ENCODE data around the gene KCNJ4.

The KCNJ4 gene

GRCh38 chr22:38464992-38465672 is 10.1 kb upstream of the KCNJ4 start:
- H3K4me3 ChIP-seq (ENCODE audit: insufficient read depth in 1 of 2, low read depth in 1 of 2, low read length in 2 of 2) = no peak overlapping the region
- H3K79me1 ChIP-seq (replicated peaks; ENCODE audit: low read length, poor library complexity, severe bottlenecking) = peaks cover 14% of the 10 kb centered on the region
- no peak overlapping the region for H3K23ac ChIP-seq (ENCODE audit: low read length in 2 of 2)
- no peak overlapping the region for H3K18ac ChIP-seq (ENCODE audit: low read depth in 1 of 2, low read length in 2 of 2)
- H3K27ac ChIP-seq (ENCODE audit: low read length, poor library complexity, severe bottlenecking) = no peak overlapping the region
- no peak overlapping the region for H2BK15ac ChIP-seq (ENCODE audit: low read depth, poor library complexity, severe bottlenecking)
- no peak overlapping the region for H2BK5ac ChIP-seq (ENCODE audit: low read depth, low read length, poor library complexity, severe bottlenecking)
- no peak overlapping the region for H4K91ac ChIP-seq (ENCODE audit: low read length)
- no peak overlapping the region for H3K4ac ChIP-seq (ENCODE audit: low read depth in 1 of 2, low read length in 2 of 2)
- H3K27me3 ChIP-seq (ENCODE audit: control insufficient read depth in 1 of 2, insufficient read depth in 1 of 2, low read length in 2 of 2) = peaks cover 12 to 41% of the 10 kb centered on the region in 2 experiments
- peaks cover 34% of the 10 kb centered on the region for H3K4me1 ChIP-seq (ENCODE audit: control insufficient read depth, insufficient read depth, low read depth, low read length)
- no peak overlapping the region for H2AK5ac ChIP-seq (ENCODE audit: low read length, severe bottlenecking)
- H3K9me3 ChIP-seq (ENCODE audit: control insufficient read depth, low read length) = no peaks in the 10 kb centered on the region
- H3K4me2 ChIP-seq (ENCODE audit: low read length, poor library complexity, severe bottlenecking) = no peak overlapping the region
- no peak for DNase-seq
- H3K9ac ChIP-seq (ENCODE audit: low read length) = no peak overlapping the region
- H3K36me3 ChIP-seq (ENCODE audit: control insufficient read depth in 1 of 2, insufficient read depth in 2 of 2, low read depth in 1 of 2, low read length in 2 of 2) = peaks cover 0 to 1% of the 10 kb centered on the region in 2 experiments
- no peak overlapping the region for H3K14ac ChIP-seq (ENCODE audit: low read length in 2 of 2)
- H4K8ac ChIP-seq (ENCODE audit: low read length) = no peak overlapping the region
- WGBS = 90% methylated on average over 7 of the region's 10 CpGs
- H2BK12ac ChIP-seq (ENCODE audit: low read length in 2 of 2) = no peak overlapping the region
- no peak overlapping the region for H2AFZ ChIP-seq (ENCODE audit: low read depth, low read length)
- no peak overlapping the region for H2BK120ac ChIP-seq (ENCODE audit: low read depth, low read length)

GRCh38 chr22:38462960-38463784 is 8.2 kb upstream of the KCNJ4 start:
- Histone ChIP-seq H3K23ac (ENCODE audit: low read length in 2 of 2) (no peak overlapping the region), H3K4me1 (ENCODE audit: control insufficient read depth, insufficient read depth, low read depth, low read length) (peaks cover 26% of the 10 kb centered on the region), H3K18ac (ENCODE audit: low read depth in 1 of 2, low read length in 2 of 2) (peak overlapping the region in 1 of 2 experiments; percentile 27), H3K79me1 (replicated peaks; ENCODE audit: low read length, poor library complexity, severe bottlenecking) (peaks cover 2% of the 10 kb centered on the region), H2BK5ac (ENCODE audit: low read depth, low read length, poor library complexity, severe bottlenecking) (no peak overlapping the region), H3K4me3 (ENCODE audit: insufficient read depth in 1 of 2, low read depth in 1 of 2, low read length in 2 of 2) (no peak overlapping the region), H2AFZ (ENCODE audit: low read depth, low read length) (no peak overlapping the region), H2BK120ac (ENCODE audit: low read depth, low read length) (no peak overlapping the region), H2BK12ac (ENCODE audit: low read length in 2 of 2) (no peak overlapping the region), H3K4me2 (ENCODE audit: low read length, poor library complexity, severe bottlenecking) (peak overlapping the region; percentile 55), H2BK15ac (ENCODE audit: low read depth, poor library complexity, severe bottlenecking) (peak overlapping the region; percentile 77), H3K9ac (ENCODE audit: low read length) (no peak overlapping the region), H3K27ac (ENCODE audit: low read length, poor library complexity, severe bottlenecking) (no peak overlapping the region), H3K9me3 (ENCODE audit: control insufficient read depth, low read length) (no peaks in the 10 kb centered on the region), H3K27me3 (ENCODE audit: control insufficient read depth in 1 of 2, insufficient read depth in 1 of 2, low read length in 2 of 2) (peaks cover 30 to 60% of the 10 kb centered on the region in 2 experiments), H3K36me3 (ENCODE audit: control insufficient read depth in 1 of 2, insufficient read depth in 2 of 2, low read depth in 1 of 2, low read length in 2 of 2) (no peaks in the 10 kb centered on the region), H4K8ac (ENCODE audit: low read length) (no peak overlapping the region), H2AK5ac (ENCODE audit: low read length, severe bottlenecking) (no peak overlapping the region), H4K91ac (ENCODE audit: low read length) (no peak overlapping the region), H3K14ac (ENCODE audit: low read length in 2 of 2) (no peak overlapping the region), H3K4ac (ENCODE audit: low read depth in 1 of 2, low read length in 2 of 2) (no peak overlapping the region)
- 24% methylated on average over 24 of the region's 28 CpGs for WGBS
- DNase-seq = peak; percentile 59

- Histone ChIP-seq H3K79me1 (replicated peaks; ENCODE audit: low read length, poor library complexity, severe bottlenecking) (no peaks in the 10 kb centered on the region), H2BK15ac (ENCODE audit: low read depth, poor library complexity, severe bottlenecking) (no peak overlapping the region), H3K18ac (ENCODE audit: low read depth in 1 of 2, low read length in 2 of 2) (no peak overlapping the region), H4K91ac (ENCODE audit: low read length) (no peak overlapping the region), H3K27me3 (ENCODE audit: control insufficient read depth in 1 of 2, insufficient read depth in 1 of 2, low read length in 2 of 2) (peaks cover 45 to 74% of the 10 kb centered on the region in 2 experiments), H3K14ac (ENCODE audit: low read length in 2 of 2) (no peak overlapping the region), H2BK12ac (ENCODE audit: low read length in 2 of 2) (no peak overlapping the region), H3K4me2 (ENCODE audit: low read length, poor library complexity, severe bottlenecking) (peak overlapping the region; percentile 62), H3K9me3 (ENCODE audit: control insufficient read depth, low read length) (no peaks in the 10 kb centered on the region), H3K4me3 (ENCODE audit: insufficient read depth in 1 of 2, low read depth in 1 of 2, low read length in 2 of 2) (peak overlapping the region; percentile 10 to 51), H4K8ac (ENCODE audit: low read length) (no peak overlapping the region), H3K4me1 (ENCODE audit: control insufficient read depth, insufficient read depth, low read depth, low read length) (peaks cover 19% of the 10 kb centered on the region), H2BK120ac (ENCODE audit: low read depth, low read length) (no peak overlapping the region), H2AFZ (ENCODE audit: low read depth, low read length) (peak overlapping the region; percentile 48), H3K36me3 (ENCODE audit: control insufficient read depth in 1 of 2, insufficient read depth in 2 of 2, low read depth in 1 of 2, low read length in 2 of 2) (no peaks in the 10 kb centered on the region), H2AK5ac (ENCODE audit: low read length, severe bottlenecking) (no peak overlapping the region), H3K4ac (ENCODE audit: low read depth in 1 of 2, low read length in 2 of 2) (no peak overlapping the region), H2BK5ac (ENCODE audit: low read depth, low read length, poor library complexity, severe bottlenecking) (no peak overlapping the region), H3K23ac (ENCODE audit: low read length in 2 of 2) (no peak overlapping the region), H3K27ac (ENCODE audit: low read length, poor library complexity, severe bottlenecking) (no peak overlapping the region), H3K9ac (ENCODE audit: low read length) (no peak overlapping the region)
- 15% methylated on average over 51 of the region's 51 CpGs for WGBS
- DNase-seq = peak; percentile 90
These were observed 6.5 kb upstream of the KCNJ4 start for GRCh38 chr22:38461414-38462081.

- no peak overlapping the region for H2BK15ac ChIP-seq (ENCODE audit: low read depth, poor library complexity, severe bottlenecking)
- H3K14ac ChIP-seq (ENCODE audit: low read length in 2 of 2) = no peak overlapping the region
- no peak overlapping the region for H3K23ac ChIP-seq (ENCODE audit: low read length in 2 of 2)
- H4K8ac ChIP-seq (ENCODE audit: low read length) = no peak overlapping the region
- H3K18ac ChIP-seq (ENCODE audit: low read depth in 1 of 2, low read length in 2 of 2) = no peak overlapping the region
- H3K4me1 ChIP-seq (ENCODE audit: control insufficient read depth, insufficient read depth, low read depth, low read length) = peaks cover 21% of the 10 kb centered on the region
- peak overlapping the region in 1 of 2 experiments; percentile 22 for H2BK12ac ChIP-seq (ENCODE audit: low read length in 2 of 2)
- no peaks in the 10 kb centered on the region for H3K79me1 ChIP-seq (replicated peaks; ENCODE audit: low read length, poor library complexity, severe bottlenecking)
- H2BK120ac ChIP-seq (ENCODE audit: low read depth, low read length) = no peak overlapping the region
- H3K9ac ChIP-seq (ENCODE audit: low read length) = no peak overlapping the region
- H3K9me3 ChIP-seq (ENCODE audit: control insufficient read depth, low read length) = no peaks in the 10 kb centered on the region
- no peaks in the 10 kb centered on the region for H3K36me3 ChIP-seq (ENCODE audit: control insufficient read depth in 1 of 2, insufficient read depth in 2 of 2, low read depth in 1 of 2, low read length in 2 of 2)
- H3K4me2 ChIP-seq (ENCODE audit: low read length, poor library complexity, severe bottlenecking) = peak overlapping the region; percentile 62
- DNase-seq = no peak
- H3K4ac ChIP-seq (ENCODE audit: low read depth in 1 of 2, low read length in 2 of 2) = no peak overlapping the region
- 57% methylated on average over 9 of the region's 9 CpGs for WGBS
- H2BK5ac ChIP-seq (ENCODE audit: low read depth, low read length, poor library complexity, severe bottlenecking) = no peak overlapping the region
- H4K91ac ChIP-seq (ENCODE audit: low read length) = no peak overlapping the region
- no peak overlapping the region for H3K4me3 ChIP-seq (ENCODE audit: insufficient read depth in 1 of 2, low read depth in 1 of 2, low read length in 2 of 2)
- H3K27ac ChIP-seq (ENCODE audit: low read length, poor library complexity, severe bottlenecking) = no peak overlapping the region
- no peak overlapping the region for H2AK5ac ChIP-seq (ENCODE audit: low read length, severe bottlenecking)
- peaks cover 50 to 80% of the 10 kb centered on the region in 2 experiments for H3K27me3 ChIP-seq (ENCODE audit: control insufficient read depth in 1 of 2, insufficient read depth in 1 of 2, low read length in 2 of 2)
- H2AFZ ChIP-seq (ENCODE audit: low read depth, low read length) = peak overlapping the region; percentile 48
These were observed 6.0 kb upstream of the KCNJ4 start for GRCh38 chr22:38461057-38461413.
